Measurements from ENCODE around the gene SSH2.

SSH2 gene

GRCh38 chr17:29873476-29873875 is 56.6 kb downstream of the SSH2 start:
- no peak for ATAC-seq
- no peak for TF ChIP-seq CSRNP3 (CRISPR knock-in tag; IDR thresholded peaks at IDR 0.05)
- TF ChIP-seq GLIS3 (CRISPR knock-in tag; IDR thresholded peaks at IDR 0.05), result no peak
- TF ChIP-seq ISL1 (CRISPR knock-in tag; IDR thresholded peaks at IDR 0.05), result no peak
- no peak for TF ChIP-seq ESRRG (CRISPR knock-in tag; IDR thresholded peaks at IDR 0.05)
- no peak for TF ChIP-seq BACH2 (CRISPR knock-in tag; IDR thresholded peaks at IDR 0.05; ENCODE audit: borderline replicate concordance)
- no peak for TF ChIP-seq TCF4 (CRISPR knock-in tag; IDR thresholded peaks at IDR 0.05; ENCODE audit: borderline replicate concordance)
- TF ChIP-seq TSHZ2 (CRISPR knock-in tag; IDR thresholded peaks at IDR 0.05), result no peak
- TF ChIP-seq CSDC2 (CRISPR knock-in tag; IDR thresholded peaks at IDR 0.05), result no peak
- TF ChIP-seq ZC3H10 (CRISPR knock-in tag; IDR thresholded peaks at IDR 0.05), result no peak
- TF ChIP-seq ZNF70 (CRISPR knock-in tag; IDR thresholded peaks at IDR 0.05), result no peak
- TF ChIP-seq ZFP3 (CRISPR knock-in tag; IDR thresholded peaks at IDR 0.05), result no peak
- TF ChIP-seq ZFP30 (CRISPR knock-in tag; IDR thresholded peaks at IDR 0.05), result no peak
- TF ChIP-seq ZNF565 (CRISPR knock-in tag; conservative IDR thresholded peaks at IDR 0.05; ENCODE audit: low read depth), result no peak
- TF ChIP-seq SNAI2 (CRISPR knock-in tag; IDR thresholded peaks at IDR 0.05), result no peak
- TF ChIP-seq ARNTL (CRISPR knock-in tag; IDR thresholded peaks at IDR 0.05; ENCODE audit: borderline replicate concordance, low read depth), result no peak

GRCh38 chr17:29870836-29871465 is 59.1 kb downstream of the SSH2 start:
- ATAC-seq, result no peak
- TF ChIP-seq GLIS3 (CRISPR knock-in tag; IDR thresholded peaks at IDR 0.05) (no peak), OSR1 (CRISPR knock-in tag; IDR thresholded peaks at IDR 0.05) (no peak), PPARA (CRISPR knock-in tag; IDR thresholded peaks at IDR 0.05; ENCODE audit: borderline replicate concordance) (no peak), CREB5 (CRISPR knock-in tag; IDR thresholded peaks at IDR 0.05; ENCODE audit: low read depth) (no peak), ZNF8 (CRISPR knock-in tag; IDR thresholded peaks at IDR 0.05) (no peak), CSRNP3 (CRISPR knock-in tag; IDR thresholded peaks at IDR 0.05) (no peak), TCF4 (CRISPR knock-in tag; IDR thresholded peaks at IDR 0.05; ENCODE audit: borderline replicate concordance) (no peak), ZFP30 (CRISPR knock-in tag; IDR thresholded peaks at IDR 0.05) (no peak), PATZ1 (CRISPR knock-in tag; IDR thresholded peaks at IDR 0.05; ENCODE audit: borderline replicate concordance) (no peak), TSHZ2 (CRISPR knock-in tag; IDR thresholded peaks at IDR 0.05) (no peak), ZNF565 (CRISPR knock-in tag; conservative IDR thresholded peaks at IDR 0.05; ENCODE audit: low read depth) (no peak), ZFP3 (CRISPR knock-in tag; IDR thresholded peaks at IDR 0.05) (no peak), SNAI2 (CRISPR knock-in tag; IDR thresholded peaks at IDR 0.05) (no peak), POU6F1 (CRISPR knock-in tag; IDR thresholded peaks at IDR 0.05; ENCODE audit: borderline replicate concordance, low read depth) (no peak), ZC3H10 (CRISPR knock-in tag; IDR thresholded peaks at IDR 0.05) (no peak), RARB (CRISPR knock-in tag; IDR thresholded peaks at IDR 0.05) (no peak), CSDC2 (CRISPR knock-in tag; IDR thresholded peaks at IDR 0.05) (no peak)
